K562 (cell line): ENCODE measurements around the gene MAP2. TPM values are rescaled to one million over a fixed set of nuclear protein-coding genes. Genes with fewer than 3 reads are reported as not detected.

ENCODE experiments used
- ATAC-seq: fragments of 200-7000 bp; cut with Tn5 transposase; 3 replicates; pipeline ENCODE4 v1.9.1; 2020; ENCODE audit warnings: moderate library complexity
- BruUV-seq: library from RNA; stranded (reverse); fragments of 400-500 nt; replicated peaks from 2 replicates; lab custom pipeline; 2021; lab: Mats Ljungman, UMichigan
- CTCF ChIA-PET: fragments of 300-600 bp; formaldehyde crosslinking; extraction: SDS; loops from one replicate; lab custom pipeline; 2021; ENCODE audit warnings: low intra/inter-chr PET ratio; lab: Yijun Ruan, JAX
- POLR2A ChIA-PET: fragments of 300-600, 350-650 bp; sonication (Branson Sonifier 250); formaldehyde crosslinking; extraction: SDS; loops from one replicate; lab custom pipeline; 2021; ENCODE audit warnings: antibody characterized with exemption, inconsistent platforms; lab: Yijun Ruan, JAX
- DNase-seq, 4 experiments: peaks; one replicate each; pipeline versions ENCODE4 v3.0.0 to v3.0.0-alpha.2; 2011 to 2018; ENCODE audit warnings: low spot score in 3 of 4, mixed read lengths in 3 of 4; ENCODE audit errors: extremely low read depth in 1 of 4
- FAIRE-seq: peaks from 2 replicates; lab custom pipeline; 2011; peaks lifted over from hg19 to GRCh38; lab: Jason Lieb, UNC
- H2AFZ ChIP-seq: 2 replicates; pipeline ENCODE4 v1.6.0; 2011; ENCODE audit warnings: low read depth, low read length, control low read depth, inconsistent platforms
- H3K27ac ChIP-seq: fragments of 200-600 bp; 3 replicates; pipeline ENCODE4 v1.8.0; 2011; ENCODE audit warnings: low read depth, mild to moderate bottlenecking, control low read depth, inconsistent platforms, low read length, moderate library complexity, mixed read lengths; ENCODE audit errors: extremely low read depth
- H3K27me3 ChIP-seq, 2 experiments: fragments of 300-600 bp in 1 of 2; 2 replicates in 1 of 2; 3 replicates in 1 of 2; pipeline versions ENCODE4 v1.6.0 to v1.8.0; 2011; ENCODE audit warnings: inconsistent platforms in 2 of 2, low read length in 2 of 2, mild to moderate bottlenecking in 1 of 2, mixed read lengths in 1 of 2, moderate library complexity in 1 of 2; ENCODE audit not compliant: control insufficient read depth in 2 of 2, insufficient read depth in 2 of 2
- H3K36me3 ChIP-seq: fragments of 300-600 bp; 3 replicates; pipeline ENCODE4 v1.8.0; 2011; ENCODE audit warnings: mild to moderate bottlenecking, low read length, inconsistent platforms; ENCODE audit not compliant: control insufficient read depth, insufficient read depth
- H3K4me1 ChIP-seq, 2 experiments: fragments of 200-600 bp in 1 of 2; replicated peaks in 1 of 2; 2 replicates in 1 of 2; 3 replicates in 1 of 2; pipeline versions ENCODE4 v1.5.1 to v1.8.0; 2011; ENCODE audit warnings: inconsistent platforms in 2 of 2, low read length in 2 of 2, mild to moderate bottlenecking in 1 of 2, mixed read lengths in 1 of 2, moderate library complexity in 1 of 2; ENCODE audit not compliant: control insufficient read depth in 2 of 2, insufficient read depth in 2 of 2
- H3K4me2 ChIP-seq: 2 replicates; pipeline ENCODE4 v1.6.1; 2011; ENCODE audit warnings: low read length, control low read depth, inconsistent platforms, mixed read lengths; ENCODE audit not compliant: insufficient read depth
- H3K4me3 ChIP-seq: fragments of 200-600 bp; sonication (generic), shearing (Covaris generic); 2 replicates; pipeline ENCODE4 v1.5.1; 2016; ENCODE audit warnings: control low read depth, inconsistent platforms
- H3K79me2 ChIP-seq: fragments of 200-600 bp; 3 replicates; pipeline ENCODE4 v1.8.0; 2011; ENCODE audit warnings: low read length, inconsistent platforms; ENCODE audit not compliant: control insufficient read depth, insufficient read depth
- H3K9ac ChIP-seq, 2 experiments: 2 replicates each; pipeline versions ENCODE4 v1.6.0 to v1.6.1; 2011; ENCODE audit warnings: low read depth in 2 of 2, low read length in 2 of 2, control low read depth in 1 of 2, inconsistent platforms in 1 of 2, mild to moderate bottlenecking in 1 of 2, mixed read lengths in 1 of 2; ENCODE audit not compliant: insufficient read depth in 1 of 2
- H3K9me1 ChIP-seq: one replicate; pipeline ENCODE4 v1.6.0; 2011; ENCODE audit warnings: inconsistent platforms, mild to moderate bottlenecking, low read length, moderate library complexity; ENCODE audit not compliant: control insufficient read depth, insufficient read depth
- H3K9me3 ChIP-seq: replicated peaks from 2 replicates; pipeline ENCODE4 v1.5.1; 2011; ENCODE audit warnings: low read depth, low read length, inconsistent platforms; ENCODE audit not compliant: control insufficient read depth, insufficient read depth
- H4K20me1 ChIP-seq: replicated peaks from 2 replicates; pipeline ENCODE4 v1.6.1; 2011; ENCODE audit warnings: low read length, inconsistent platforms, mixed read lengths; ENCODE audit not compliant: control insufficient read depth, insufficient read depth
- ATF3 ChIP-seq, 2 experiments: fragments of 450-650 bp in 1 of 2; sonication (generic) in 1 of 2; formaldehyde crosslinking in 1 of 2; IDR thresholded peaks in 1 of 2; conservative IDR thresholded peaks in 1 of 2; 2 replicates each; pipeline versions ENCODE4 v1.6.1 to v1.8.1; 2016 to 2023; ENCODE audit warnings: mild to moderate bottlenecking in 2 of 2, moderate library complexity in 2 of 2, inconsistent platforms in 1 of 2, missing genetic modification reagents in 1 of 2
- GTF2F1 ChIP-seq: IDR thresholded peaks from 2 replicates; pipeline ENCODE4 v1.6.1; 2011; ENCODE audit warnings: low read depth, low read length, improper control_type of control experiment
- HIVEP1 ChIP-seq: fragments of 250-450 bp; sonication (Bioruptor Pico); IDR thresholded peaks from 2 replicates; pipeline ENCODE4 v1.4.0; 2020; ENCODE audit warnings: mild to moderate bottlenecking
- LCOR ChIP-seq: sonication (generic); formaldehyde crosslinking; IDR thresholded peaks from 2 replicates; pipeline ENCODE4 v1.8.0; 2022; ENCODE audit warnings: mild to moderate bottlenecking, missing genetic modification reagents
- MAFK ChIP-seq: IDR thresholded peaks from 2 replicates; pipeline ENCODE4 v1.6.1; 2011; ENCODE audit warnings: low read length, improper control_type of control experiment
- NELFE ChIP-seq: IDR thresholded peaks from 2 replicates; pipeline ENCODE4 v1.6.1; 2011; ENCODE audit warnings: mild to moderate bottlenecking; ENCODE audit not compliant: insufficient read depth, insufficient read length
- PCBP1 ChIP-seq: fragments of 200-400 bp; formaldehyde crosslinking; IDR thresholded peaks from 2 replicates; pipeline ENCODE4 v1.6.1; 2018; ENCODE audit warnings: mild to moderate bottlenecking, low read depth, low read length; ENCODE audit not compliant: poor library complexity, severe bottlenecking
- ZNF696 ChIP-seq: fragments of 250-450 bp; sonication (Bioruptor Pico); conservative IDR thresholded peaks from 2 replicates; pipeline ENCODE4 v1.4.0; 2020; ENCODE audit warnings: mild to moderate bottlenecking, moderate library complexity
- ZNF77 ChIP-seq: fragments of 250-450 bp; sonication (Bioruptor Pico); IDR thresholded peaks from 2 replicates; pipeline ENCODE4 v1.5.0; 2020
- WGBS: fragments of 100-300 bp; shearing (Covaris generic); methylation state at CpG from one replicate; pipeline ENCODE4 v1.1.6; 2016; ENCODE audit warnings: low coverage, mixed read lengths; ENCODE audit not compliant: insufficient coverage; ENCODE audit errors: missing lambda C conversion rate; 5-methylcytosine and 5-hydroxymethylcytosine counted together
- in situ Hi-C: fragments of 300-500 bp; cut with MboI; formaldehyde crosslinking; loops from 4 replicates; pipeline ENCODE4 v1.15.0; 2018; ENCODE audit warnings: inconsistent platforms, mixed read lengths
- intact Hi-C: fragments of 100-400 bp; cut with micrococcal nuclease; formaldehyde crosslinking; loops from 2 replicates; pipeline ENCODE4 v1.14.2; 2022
- polyA plus RNA-seq, 8 experiments: library from polyadenylated mRNA; depleted of rRNA in 4 of 8; stranded (reverse) in 5 of 8; unstranded in 3 of 8; fragments of >200 nt; fragmentation: Nextera tagmentation in 2 of 8; fragmentation: Illumina TruSeq in 1 of 8; extraction: Ambion mirVana in 2 of 8; extraction: Trizol in 1 of 8; gene quantifications; 2 replicates each; pipeline versions ENCODE4 v1.2.1 to v1.2.3, GENCODE V29; 2011 to 2014; ENCODE audit warnings: inconsistent platforms in 1 of 8, missing spikeins in 1 of 8
- total RNA-seq, 7 experiments: library from RNA; depleted of rRNA in 6 of 7; stranded (reverse); fragments of >200 nt in 6 of 7; fragmentation: Illumina TruSeq in 2 of 7; extraction: Trizol in 2 of 7; gene quantifications; 2 replicates each; pipeline versions ENCODE4 v1.2.1 to v1.2.3, GENCODE V29; 2011 to 2021; ENCODE audit warnings: low replicate concordance in 1 of 7
- TF ChIP-seq, protein P1 (sequence below): fragments of 250-450 bp; sonication (Bioruptor Pico); IDR thresholded peaks from 2 replicates; pipeline ENCODE4 v1.4.0; 2020; ENCODE audit warnings: borderline replicate concordance
- TF ChIP-seq, protein P2 (sequence below): sonication (generic); formaldehyde crosslinking; IDR thresholded peaks from 2 replicates; pipeline ENCODE4 v1.8.0; 2023; ENCODE audit warnings: mild to moderate bottlenecking, missing genetic modification reagents

The MAP2 gene
- total and polyA plus RNA-seq, 9 of the 15 experiments (the other 6 are each of a cell fraction or from before 2014, with no cell fraction given), result 0.13 TPM; not detected in 8

GRCh38 chr2:209505410-209505809 is 81.6 kb downstream of the MAP2 start:
- no peaks in the 10 kb centered on the region for H3K27me3 ChIP-seq
- WGBS, result 8% methylated on average over 2 of the region's 2 CpGs
- in situ Hi-C loops, result no loop called here
- no TSS peak for BruUV-seq
- POLR2A ChIA-PET, result no interaction called here
- no peak overlapping the region for H3K27ac ChIP-seq
- ATAC-seq (no peak), DNase-seq (no peak), FAIRE-seq (no peak)
- H3K4me1 ChIP-seq, result no peaks in the 10 kb centered on the region
- H3K79me2 ChIP-seq, result no peaks in the 10 kb centered on the region
- H3K9me3 ChIP-seq, result no peaks in the 10 kb centered on the region
- H4K20me1 ChIP-seq, result no peaks in the 10 kb centered on the region
- H3K36me3 ChIP-seq, result no peaks in the 10 kb centered on the region
- intact Hi-C loops, result no loop called here
- TF ChIP-seq NELFE (no peak), MAFK (no peak), HIVEP1 (CRISPR knock-in tag) (no peak), LCOR (CRISPR knock-in tag) (no peak)
- no peak overlapping the region for H2AFZ ChIP-seq
- H3K4me3 ChIP-seq, result no peak overlapping the region
- no peaks in the 10 kb centered on the region for H3K9me1 ChIP-seq
- H3K4me2 ChIP-seq, result no peak overlapping the region
- no peak overlapping the region for H3K9ac ChIP-seq
- CTCF ChIA-PET, result no interaction called here

DNA sequence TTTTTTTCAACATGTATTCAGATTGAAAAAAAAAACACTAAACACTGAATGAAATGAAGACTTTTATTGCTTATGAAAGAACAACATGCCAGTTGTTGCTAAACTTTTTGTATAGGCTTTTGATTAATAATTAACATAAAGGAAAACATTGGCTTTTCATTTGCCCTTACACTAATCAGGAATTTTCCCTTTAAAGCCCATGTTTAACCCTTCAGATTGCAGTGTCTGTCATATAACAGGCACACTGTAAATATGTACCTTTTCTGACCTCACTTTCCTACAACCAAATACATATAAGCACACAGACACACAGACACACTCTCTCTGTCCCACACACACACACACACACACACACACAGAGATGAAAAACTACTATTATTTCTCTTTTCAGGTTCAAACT is 84.4 kb downstream of the MAP2 start:
- no peak overlapping the region for H3K27ac ChIP-seq
- no peaks in the 10 kb centered on the region for H3K9me3 ChIP-seq
- H3K9me1 ChIP-seq, result no peaks in the 10 kb centered on the region
- H4K20me1 ChIP-seq, result no peaks in the 10 kb centered on the region
- in situ Hi-C loops (no loop called here), intact Hi-C loops (no loop called here)
- no peak for DNase-seq
- ATAC-seq, result no peak
- no peaks in the 10 kb centered on the region for H3K4me1 ChIP-seq
- no peaks in the 10 kb centered on the region for H3K79me2 ChIP-seq
- POLR2A ChIA-PET, result no interaction called here
- H3K9ac ChIP-seq, result no peak overlapping the region
- no TSS peak for BruUV-seq
- CTCF ChIA-PET, result no interaction called here
- H3K4me3 ChIP-seq, result no peak overlapping the region
- no peak overlapping the region for H2AFZ ChIP-seq
- H3K36me3 ChIP-seq, result no peaks in the 10 kb centered on the region
- no peak for FAIRE-seq
- no peak overlapping the region for H3K4me2 ChIP-seq
- H3K27me3 ChIP-seq, result no peaks in the 10 kb centered on the region
- TF ChIP-seq, protein P1, sequence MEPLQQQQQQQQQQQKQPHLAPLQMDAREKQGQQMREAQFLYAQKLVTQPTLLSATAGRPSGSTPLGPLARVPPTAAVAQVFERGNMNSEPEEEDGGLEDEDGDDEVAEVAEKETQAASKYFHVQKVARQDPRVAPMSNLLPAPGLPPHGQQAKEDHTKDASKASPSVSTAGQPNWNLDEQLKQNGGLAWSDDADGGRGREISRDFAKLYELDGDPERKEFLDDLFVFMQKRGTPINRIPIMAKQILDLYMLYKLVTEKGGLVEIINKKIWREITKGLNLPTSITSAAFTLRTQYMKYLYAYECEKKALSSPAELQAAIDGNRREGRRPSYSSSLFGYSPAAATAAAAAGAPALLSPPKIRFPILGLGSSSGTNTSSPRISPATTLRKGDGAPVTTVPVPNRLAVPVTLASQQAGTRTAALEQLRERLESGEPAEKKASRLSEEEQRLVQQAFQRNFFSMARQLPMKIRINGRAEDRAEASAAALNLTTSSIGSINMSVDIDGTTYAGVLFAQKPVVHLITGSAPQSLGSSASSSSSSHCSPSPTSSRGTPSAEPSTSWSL (CRISPR knock-in tag), result no peak
- TF ChIP-seq, protein P2, sequence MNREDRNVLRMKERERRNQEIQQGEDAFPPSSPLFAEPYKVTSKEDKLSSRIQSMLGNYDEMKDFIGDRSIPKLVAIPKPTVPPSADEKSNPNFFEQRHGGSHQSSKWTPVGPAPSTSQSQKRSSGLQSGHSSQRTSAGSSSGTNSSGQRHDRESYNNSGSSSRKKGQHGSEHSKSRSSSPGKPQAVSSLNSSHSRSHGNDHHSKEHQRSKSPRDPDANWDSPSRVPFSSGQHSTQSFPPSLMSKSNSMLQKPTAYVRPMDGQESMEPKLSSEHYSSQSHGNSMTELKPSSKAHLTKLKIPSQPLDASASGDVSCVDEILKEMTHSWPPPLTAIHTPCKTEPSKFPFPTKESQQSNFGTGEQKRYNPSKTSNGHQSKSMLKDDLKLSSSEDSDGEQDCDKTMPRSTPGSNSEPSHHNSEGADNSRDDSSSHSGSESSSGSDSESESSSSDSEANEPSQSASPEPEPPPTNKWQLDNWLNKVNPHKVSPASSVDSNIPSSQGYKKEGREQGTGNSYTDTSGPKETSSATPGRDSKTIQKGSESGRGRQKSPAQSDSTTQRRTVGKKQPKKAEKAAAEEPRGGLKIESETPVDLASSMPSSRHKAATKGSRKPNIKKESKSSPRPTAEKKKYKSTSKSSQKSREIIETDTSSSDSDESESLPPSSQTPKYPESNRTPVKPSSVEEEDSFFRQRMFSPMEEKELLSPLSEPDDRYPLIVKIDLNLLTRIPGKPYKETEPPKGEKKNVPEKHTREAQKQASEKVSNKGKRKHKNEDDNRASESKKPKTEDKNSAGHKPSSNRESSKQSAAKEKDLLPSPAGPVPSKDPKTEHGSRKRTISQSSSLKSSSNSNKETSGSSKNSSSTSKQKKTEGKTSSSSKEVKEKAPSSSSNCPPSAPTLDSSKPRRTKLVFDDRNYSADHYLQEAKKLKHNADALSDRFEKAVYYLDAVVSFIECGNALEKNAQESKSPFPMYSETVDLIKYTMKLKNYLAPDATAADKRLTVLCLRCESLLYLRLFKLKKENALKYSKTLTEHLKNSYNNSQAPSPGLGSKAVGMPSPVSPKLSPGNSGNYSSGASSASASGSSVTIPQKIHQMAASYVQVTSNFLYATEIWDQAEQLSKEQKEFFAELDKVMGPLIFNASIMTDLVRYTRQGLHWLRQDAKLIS, result no peak
- TF ChIP-seq GTF2F1, result no peak
- no peak for TF ChIP-seq ZNF77 (CRISPR knock-in tag)
- TF ChIP-seq ZNF696, result no peak
- no peak for TF ChIP-seq ATF3 (IDR thresholded peaks at IDR 0.05)
- no peak for TF ChIP-seq ATF3 (CRISPR knock-in tag; conservative IDR thresholded peaks at IDR 0.05)
- TF ChIP-seq PCBP1, result no peak
